ENCODE data around the gene STX8.
"Not testable (repeated sequence)": the region's sequence is repeated elsewhere in the genome, so short reads cannot be mapped to it uniquely, and the experiment has no call there.

Gene STX8

DNA sequence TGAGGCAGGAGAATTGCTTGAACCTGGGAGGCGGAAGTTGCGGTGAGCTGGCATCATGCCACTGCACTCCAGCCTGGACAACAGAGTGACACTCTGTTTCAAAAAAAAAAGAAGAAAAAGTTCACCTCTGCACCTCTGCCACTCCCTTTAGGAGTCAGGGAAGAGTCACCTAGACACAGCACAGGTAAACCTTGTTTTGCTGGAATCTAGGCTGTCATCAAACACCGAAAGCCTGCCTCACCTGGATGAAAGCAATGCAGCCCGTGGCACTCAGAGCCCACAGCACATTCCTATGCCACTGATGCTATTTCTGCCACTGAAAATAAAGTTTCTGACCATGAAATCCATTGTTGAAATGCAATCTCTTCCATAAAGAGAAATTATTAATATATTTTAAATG, 23.0 kb upstream of the STX8 start:
- H3K4me3 ChIP-seq (ENCODE audit: low read length): no peak overlapping the region
- no peak for DNase-seq (ENCODE audit: low read depth)
- TF ChIP-seq, protein P1, sequence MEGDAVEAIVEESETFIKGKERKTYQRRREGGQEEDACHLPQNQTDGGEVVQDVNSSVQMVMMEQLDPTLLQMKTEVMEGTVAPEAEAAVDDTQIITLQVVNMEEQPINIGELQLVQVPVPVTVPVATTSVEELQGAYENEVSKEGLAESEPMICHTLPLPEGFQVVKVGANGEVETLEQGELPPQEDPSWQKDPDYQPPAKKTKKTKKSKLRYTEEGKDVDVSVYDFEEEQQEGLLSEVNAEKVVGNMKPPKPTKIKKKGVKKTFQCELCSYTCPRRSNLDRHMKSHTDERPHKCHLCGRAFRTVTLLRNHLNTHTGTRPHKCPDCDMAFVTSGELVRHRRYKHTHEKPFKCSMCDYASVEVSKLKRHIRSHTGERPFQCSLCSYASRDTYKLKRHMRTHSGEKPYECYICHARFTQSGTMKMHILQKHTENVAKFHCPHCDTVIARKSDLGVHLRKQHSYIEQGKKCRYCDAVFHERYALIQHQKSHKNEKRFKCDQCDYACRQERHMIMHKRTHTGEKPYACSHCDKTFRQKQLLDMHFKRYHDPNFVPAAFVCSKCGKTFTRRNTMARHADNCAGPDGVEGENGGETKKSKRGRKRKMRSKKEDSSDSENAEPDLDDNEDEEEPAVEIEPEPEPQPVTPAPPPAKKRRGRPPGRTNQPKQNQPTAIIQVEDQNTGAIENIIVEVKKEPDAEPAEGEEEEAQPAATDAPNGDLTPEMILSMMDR (conservative IDR thresholded peaks at IDR 0.05; ENCODE audit: low read depth, low read length): no peak

DNA sequence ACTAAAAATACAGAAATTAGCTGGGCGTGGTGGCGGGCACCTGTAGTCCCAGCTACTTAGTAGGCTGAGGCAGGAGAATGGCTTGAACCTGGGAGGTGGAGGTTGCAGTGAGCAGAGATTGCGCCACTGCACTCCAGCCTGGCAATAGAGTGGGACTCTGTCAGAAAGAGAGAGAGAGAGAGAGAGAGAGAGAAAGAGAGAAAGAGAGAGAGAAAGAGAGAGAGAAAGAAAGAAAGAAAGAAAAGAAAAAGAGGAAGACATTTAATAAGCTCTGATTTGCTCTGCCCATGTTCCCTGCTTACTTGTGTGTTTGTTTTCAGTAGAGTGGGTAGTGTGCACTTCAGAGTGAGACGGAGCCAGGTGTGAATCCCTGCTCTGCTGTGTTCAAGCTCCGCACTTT, 22.0 kb upstream of the STX8 start:
- not testable (repeated sequence) for H3K4me3 ChIP-seq (ENCODE audit: low read length); DNase-seq (ENCODE audit: low read depth)

DNA sequence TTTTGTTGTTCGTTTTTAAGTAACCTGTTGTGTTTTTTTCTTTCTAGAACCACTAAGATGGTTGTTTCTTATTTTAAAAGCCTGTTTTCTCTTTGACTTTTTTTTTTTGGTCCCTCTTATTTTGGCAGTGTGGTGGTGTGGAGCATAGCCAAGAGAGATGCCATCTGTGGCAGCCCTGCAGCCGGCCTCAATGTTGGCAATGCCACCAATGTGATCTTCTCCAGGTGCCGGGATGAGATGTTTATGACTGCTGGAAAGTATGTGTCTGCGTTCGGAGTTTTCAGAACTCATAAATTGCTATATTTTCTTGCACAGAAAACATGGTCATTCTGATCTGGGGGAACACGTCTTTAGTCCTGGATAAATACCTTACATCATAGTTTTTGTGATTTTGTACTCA, 18.4 kb upstream of the STX8 start:
- TF ChIP-seq, protein P1 (conservative IDR thresholded peaks at IDR 0.05; ENCODE audit: low read depth, low read length): no peak
- no peak for DNase-seq (ENCODE audit: low read depth)
- no peak overlapping the region for H3K4me3 ChIP-seq (ENCODE audit: low read length)

DNA sequence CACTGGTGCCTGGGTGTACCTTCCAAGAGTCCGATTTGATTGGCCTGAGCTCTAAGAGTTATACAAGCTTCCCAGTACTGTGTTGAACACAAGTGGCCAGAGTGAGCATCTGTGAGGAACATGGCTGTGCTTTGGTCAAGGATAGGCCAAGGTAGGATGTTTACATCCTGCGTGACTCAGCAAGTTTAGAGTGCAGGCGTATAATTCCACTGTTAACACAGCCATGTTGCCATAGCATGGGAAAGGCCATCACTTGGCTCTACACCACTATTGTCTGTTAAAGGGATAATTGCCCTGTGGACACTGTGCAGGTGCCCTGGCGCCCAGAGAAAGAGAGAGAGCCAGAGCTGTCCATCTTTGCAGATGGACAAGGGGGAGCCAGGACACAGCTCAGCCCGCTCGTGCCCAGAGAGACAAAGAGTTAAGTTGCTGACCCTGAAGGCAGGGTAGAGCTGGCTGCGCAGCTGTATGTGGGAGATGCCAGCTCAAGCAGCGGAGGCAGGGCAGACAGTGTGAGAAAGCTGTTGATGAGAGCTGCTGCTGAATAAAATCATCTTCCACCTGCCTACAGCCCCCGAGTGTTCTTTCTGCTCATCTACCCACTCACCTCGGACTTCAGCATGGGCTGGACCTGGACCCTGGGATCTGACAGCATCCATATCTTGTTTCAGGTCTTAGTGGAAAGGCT, 12.5 kb upstream of the STX8 start:
- DNase-seq (ENCODE audit: low read depth): no peak
- TF ChIP-seq, protein P1 (conservative IDR thresholded peaks at IDR 0.05; ENCODE audit: low read depth, low read length): no peak
- no peak overlapping the region for H3K4me3 ChIP-seq (ENCODE audit: low read length)

DNA sequence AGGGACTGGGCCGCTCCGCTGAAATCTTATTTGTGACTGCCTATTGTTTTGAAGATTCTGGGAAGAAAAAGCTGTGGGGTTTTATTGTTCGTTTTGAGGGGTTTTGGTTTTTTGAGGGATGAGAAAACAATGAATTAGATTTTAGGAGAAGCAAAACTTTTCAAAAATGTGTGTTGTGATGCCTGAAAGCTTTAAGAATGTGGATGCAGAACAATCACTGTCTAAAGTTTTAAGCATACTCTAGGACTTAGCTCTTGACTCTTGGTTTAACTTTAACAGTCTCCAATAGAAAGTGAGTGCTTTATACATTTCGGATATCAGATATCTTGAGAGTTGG, 1.7 kb upstream of the STX8 start:
- TF ChIP-seq, protein P1 (conservative IDR thresholded peaks at IDR 0.05; ENCODE audit: low read depth, low read length): no peak
- peak overlapping the region; percentile 93 for H3K4me3 ChIP-seq (ENCODE audit: low read length)
- no peak for DNase-seq (ENCODE audit: low read depth)

DNA sequence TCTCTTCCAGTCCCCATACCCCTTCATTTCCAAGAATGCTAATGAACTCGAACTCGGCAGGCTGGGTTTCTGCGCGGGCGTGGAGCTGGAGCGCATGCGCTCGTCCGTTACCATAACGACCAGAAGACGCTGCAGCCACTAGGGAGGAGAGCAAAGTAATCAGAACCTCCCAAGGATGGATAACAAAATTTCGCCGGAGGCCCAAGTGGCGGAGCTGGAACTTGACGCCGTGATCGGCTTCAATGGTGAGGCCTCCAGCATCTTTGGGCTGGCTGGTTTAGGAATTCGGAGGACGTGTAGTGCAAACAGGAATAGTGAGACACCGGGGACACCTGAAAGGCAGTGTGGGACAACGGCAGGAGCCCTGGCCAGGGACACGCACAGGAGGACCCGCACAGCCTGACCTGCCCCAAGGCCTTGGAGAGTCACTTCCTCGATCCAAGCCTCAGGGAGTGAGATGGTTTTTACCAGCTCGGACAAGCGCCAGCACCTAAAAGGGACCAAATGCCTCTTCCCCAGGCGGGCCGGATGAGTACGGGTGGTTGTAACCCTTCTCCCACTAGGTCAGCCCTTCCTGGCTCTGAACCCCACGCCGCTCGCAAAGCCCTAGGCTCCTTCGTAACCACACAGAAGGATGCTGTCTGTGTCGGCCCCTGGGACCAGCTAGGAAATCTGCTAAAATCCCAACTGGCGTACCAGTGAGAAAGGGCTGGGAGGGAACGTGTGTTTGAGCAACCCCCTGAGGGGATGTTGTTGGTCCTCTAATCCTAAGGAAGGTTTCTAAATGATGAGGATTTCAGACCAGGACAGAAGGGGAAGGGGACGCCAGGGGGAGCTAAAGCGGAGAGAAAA, 1.1 kb upstream of the STX8 start, which contains the start of gene CFAP52:
Gene CFAP52 (plus strand): TSS at position 122 of the 852 bp plus-strand sequence. CDS start 54 bp downstream, at position 176.
- TF ChIP-seq, protein P1 (conservative IDR thresholded peaks at IDR 0.05; ENCODE audit: low read depth, low read length): peak; percentile 92

DNA sequence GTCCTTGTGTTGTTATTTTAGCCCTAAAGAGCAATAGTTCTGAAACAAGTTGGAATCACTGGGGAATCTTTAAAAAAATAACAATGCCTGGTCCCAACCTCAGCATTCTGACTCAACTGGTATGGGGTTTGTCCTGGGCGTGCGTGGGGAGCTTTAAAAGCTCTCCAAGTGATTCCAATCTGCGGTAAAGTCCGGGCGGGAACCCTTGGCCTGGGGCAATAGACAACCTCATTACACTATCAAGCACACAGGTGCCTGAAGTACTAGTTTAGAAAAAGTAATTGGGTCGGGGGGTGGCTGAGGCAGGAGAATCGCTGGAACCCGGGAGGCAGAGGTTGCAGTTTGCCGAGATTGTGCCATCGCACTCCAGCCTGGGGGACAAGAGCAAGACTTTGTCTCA, 4.4 kb downstream of the STX8 start:
- TF ChIP-seq, protein P1 (conservative IDR thresholded peaks at IDR 0.05; ENCODE audit: low read depth, low read length): no peak
- no peak for DNase-seq (ENCODE audit: low read depth)
- H3K4me3 ChIP-seq (ENCODE audit: low read length): no peak overlapping the region

More for the DNA sequence above, 1.1 kb upstream of the STX8 start, which contains the start of gene CFAP52:
- DNase-seq (ENCODE audit: low read depth): no peak
- H3K4me3 ChIP-seq (ENCODE audit: low read length): peak within 1 kb of the TSS; percentile 93
